NCI-H345 treated with DMSO at 0.1 percent for 48 hours (cell line): ENCODE measurements around the gene CCRL2.
"Not testable (repeated sequence)": the region's sequence is repeated elsewhere in the genome, so short reads cannot be mapped to it uniquely, and the experiment has no call there.

Experiments
- DNase-seq: peaks from one replicate; lab custom pipeline; 2025; ENCODE audit not compliant: unreplicated experiment; lab: John Stamatoyannopoulos, UW

The CCRL2 gene

DNA sequence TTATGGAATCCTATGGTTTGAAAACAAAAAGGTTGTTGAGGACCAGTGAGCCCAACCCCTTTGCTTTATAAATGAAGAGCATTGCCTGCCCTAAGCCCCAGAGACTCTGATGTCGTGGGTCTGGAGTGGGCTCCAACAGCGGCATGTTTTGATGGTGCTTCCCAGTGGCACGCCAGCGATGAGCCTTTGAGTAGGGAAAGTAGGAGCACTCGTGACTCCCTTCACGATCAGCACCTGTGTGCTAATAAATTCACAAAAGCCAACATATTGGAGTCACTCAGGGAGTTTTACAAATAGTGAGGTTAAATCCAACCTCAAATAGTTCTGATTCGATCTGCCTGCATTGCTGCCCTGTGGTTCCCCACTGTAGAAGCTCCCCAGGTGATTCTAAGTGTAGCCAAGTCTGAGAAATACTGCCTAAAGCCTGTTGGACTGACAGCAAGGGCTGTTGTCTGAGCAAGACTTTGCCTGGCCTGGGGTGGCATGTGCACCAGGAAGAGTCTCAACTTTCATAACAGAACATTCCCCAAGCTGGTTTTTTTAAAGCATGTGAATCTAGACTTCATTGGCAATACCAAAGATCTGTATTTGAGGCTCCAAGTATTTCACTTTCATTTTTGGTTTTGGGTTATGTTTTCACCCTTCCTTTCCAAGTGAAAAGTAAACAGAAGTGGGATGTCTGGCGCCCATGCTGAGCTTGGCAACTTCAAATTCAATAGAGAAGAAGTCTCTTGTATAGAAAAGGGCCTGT, 26.4 kb upstream of the CCRL2 start:
- DNase-seq: no peak

DNA sequence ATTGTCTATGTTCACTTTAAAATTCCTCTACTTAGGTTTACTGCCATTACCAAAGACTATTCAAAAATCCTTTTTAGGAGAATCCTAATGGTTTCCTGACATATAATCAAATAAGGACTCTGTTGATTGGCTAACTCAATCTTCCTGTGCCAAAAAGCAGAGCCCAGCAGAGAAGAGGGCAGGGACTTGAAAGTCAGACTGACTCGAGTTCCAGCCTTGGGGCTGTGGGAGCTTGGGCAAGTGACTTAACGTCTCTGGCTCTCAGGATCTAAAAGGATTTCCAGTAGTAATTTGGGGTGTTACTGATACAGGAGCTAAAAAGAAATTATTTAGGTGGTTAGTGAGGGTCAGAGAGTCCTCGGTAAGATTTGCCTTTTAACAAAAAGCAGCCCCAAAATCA, 25.4 kb upstream of the CCRL2 start:
- no peak for DNase-seq

DNA sequence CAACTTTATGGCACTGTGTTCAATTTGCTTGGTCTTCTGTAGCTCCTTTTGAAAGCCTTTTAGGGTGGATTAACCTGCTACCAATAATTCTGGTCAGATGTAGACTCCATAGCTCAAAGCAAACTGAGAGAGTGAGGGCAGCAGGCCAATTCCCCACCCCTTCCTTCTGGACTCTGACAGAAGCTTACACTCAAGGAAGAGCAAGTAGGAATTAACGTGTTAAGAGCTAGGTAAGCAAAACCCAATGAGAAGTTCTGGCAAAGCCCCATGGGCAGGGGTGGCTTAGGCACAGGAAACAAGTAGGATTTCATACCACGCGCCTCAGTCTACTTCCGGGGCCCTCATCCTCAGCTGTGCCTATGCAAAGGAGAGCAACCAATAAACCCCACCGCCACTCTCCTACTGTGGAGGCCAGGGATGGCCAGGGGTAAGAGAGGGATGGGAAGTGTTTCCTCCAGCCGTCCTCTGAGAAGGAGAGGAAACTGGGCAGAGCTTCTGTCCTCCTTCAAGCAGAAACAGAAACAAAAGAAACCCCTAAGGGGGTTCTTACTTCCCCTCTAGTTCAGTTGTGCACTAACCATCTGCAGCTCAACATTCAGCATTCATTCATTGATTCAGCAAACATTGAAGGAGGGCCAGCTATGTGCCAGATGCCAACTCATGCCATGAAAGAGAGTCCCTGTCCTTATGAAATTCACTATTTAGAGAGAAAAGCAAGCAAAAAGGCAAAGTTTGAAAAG, 23.7 kb upstream of the CCRL2 start:
- no peak for DNase-seq

DNA sequence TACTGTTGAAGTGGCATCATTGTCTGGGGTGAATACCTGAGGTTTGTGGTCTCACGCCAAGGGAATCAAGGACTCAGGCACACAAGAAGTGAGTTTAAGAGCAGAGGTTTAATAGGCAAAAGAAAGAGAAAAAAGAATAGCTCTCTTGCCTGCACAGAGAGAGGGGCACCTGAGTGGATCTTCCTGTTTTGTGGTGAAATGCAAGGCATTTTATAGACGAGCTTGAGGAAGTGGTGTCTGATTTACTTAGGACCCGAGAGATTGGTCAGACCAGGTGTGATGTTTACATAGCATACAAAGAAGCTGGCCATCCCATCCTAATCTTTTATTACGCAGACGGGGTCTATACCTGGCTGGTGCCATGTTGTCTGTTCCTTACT, 23.1 kb upstream of the CCRL2 start:
- no peak for DNase-seq

DNA sequence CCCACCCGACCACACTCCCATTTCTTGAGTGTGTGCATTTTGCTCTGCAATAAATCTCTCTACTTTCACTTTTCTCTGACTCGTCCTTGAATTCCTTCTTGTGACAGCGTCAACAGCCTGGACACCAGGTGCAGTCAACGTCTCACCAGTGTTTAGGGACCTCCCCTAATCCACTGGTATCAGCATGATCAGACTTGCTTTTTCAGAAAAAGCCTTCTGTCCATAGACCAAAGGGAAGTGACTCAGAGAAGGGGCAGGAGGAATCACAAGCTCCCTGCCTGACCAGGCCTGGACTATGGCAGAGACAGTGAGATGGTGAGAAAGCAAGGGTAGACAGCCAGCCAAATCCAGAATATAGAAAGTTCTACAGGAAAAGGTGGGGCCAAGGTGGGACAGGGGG, 20.9 kb upstream of the CCRL2 start:
- DNase-seq: no peak

DNA sequence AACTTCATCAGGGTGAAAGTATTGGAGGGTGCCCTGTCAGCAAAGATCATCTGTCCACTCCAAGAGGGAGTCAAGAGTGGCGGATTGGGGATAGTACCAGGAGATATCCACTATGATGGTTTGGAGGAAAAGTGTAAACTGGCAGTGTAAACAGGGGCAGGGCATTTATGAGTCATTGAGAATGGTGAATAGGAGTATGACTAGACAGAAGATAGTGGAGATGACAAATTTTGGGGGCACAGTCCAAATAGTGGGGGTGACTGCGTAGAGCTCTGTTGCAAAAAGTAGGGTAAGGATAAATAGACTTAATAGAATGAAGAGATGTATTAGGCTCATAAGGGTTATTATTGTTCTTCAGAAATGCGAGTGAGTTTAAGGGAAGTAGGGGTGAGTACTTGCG, 18.2 kb upstream of the CCRL2 start:
- not testable (repeated sequence) for DNase-seq

DNA sequence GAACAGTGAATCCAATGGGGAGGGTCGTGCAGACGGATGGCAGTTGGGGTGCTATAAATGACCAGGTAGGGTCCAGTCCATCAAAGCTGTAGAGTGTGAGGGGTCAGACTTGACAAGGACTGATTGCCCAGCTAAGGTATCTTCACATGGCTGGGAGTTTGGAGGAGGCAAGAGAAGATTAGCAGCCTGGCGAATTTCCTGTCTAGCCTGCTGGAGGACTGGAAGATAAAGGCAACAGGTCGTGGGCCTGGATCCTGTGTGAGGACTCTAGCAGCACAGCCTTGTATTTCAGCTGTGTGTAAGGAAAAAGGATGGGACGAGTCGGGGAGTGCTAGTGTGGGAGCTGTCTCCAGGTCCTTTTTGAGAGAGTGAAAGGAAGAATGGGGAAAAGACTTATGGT, 17.8 kb upstream of the CCRL2 start:
- DNase-seq: no peak

DNA sequence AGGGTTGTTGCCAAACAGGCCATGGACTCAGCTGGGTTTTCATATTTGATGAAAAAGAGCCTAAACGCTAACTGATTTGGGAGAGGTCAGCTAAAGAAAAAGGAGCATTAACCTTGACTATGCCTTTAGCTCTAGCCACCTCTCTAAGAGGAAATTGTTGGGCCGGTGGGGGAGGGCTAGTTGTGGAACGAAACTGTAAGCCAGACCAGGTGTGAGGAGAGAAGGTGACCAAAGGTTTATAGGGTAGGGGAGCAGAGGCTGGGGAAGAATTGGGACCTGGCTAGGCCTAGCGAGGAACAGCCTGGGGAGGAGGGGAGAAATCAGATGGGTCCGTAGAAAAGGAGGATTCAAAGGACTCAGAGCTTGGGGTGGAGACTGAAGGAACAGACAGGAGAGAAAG, 15.5 kb upstream of the CCRL2 start:
- DNase-seq: not testable (repeated sequence)

DNA sequence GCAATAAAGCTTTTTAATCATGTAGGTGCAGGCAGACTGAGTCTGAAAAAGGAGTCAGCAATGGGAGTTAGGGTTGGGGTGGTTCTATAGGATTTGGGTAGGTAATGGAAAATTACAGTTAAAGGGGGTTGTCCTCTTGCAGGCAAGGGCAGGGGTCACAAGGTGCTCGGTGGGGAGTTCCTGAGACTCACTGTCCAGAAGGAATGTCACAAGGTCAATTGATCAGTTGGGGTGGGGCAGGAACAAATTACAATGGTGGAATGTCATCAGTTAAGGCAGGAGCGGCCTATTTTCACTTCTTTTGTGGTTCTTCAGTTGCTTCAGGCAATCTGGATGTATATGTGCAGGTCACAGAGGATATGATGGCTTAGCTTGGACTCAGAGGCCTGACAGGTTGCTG, 14.0 kb upstream of the CCRL2 start:
- no peak for DNase-seq

DNA sequence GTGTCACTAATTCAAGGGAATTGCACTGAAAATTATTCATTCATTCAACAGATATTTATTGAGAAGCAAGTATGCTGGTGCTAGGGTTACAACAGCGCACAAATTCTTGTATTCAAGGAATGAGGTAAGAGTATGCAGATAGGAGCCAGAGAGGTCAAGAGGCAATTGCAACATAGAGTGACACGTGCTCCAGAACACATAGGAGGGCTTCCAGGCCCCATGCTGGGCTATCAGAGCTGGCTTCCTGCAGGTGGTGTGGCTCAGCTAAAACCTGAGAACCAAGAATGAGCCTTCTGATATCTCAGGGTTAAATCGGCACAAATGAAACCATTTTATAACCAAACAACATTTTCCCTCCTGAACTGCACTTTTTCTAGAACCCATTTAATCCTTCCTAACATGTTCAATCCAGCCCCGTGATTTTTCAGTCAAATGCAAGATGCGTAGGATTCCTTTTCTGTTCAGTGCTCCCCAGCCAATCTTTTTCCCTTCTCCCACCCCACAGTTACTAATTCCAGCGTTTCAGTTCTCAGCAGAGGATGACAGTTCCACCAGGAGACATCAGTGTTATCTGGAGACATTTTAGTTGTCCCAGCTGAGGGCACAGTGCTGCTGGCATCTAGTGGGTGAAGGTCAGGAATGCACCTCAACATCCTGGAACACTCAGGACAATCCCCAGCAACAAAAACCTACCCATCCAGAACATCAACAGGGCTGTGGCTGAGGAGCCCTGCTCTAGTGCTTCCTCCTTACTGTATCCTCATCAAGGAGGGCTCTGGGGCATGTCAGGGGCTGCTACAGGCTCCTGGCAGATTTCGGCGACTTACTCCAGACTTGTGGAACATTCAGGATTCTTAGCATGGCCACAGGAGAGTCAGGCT, 13.3 kb upstream of the CCRL2 start:
- DNase-seq: no peak

DNA sequence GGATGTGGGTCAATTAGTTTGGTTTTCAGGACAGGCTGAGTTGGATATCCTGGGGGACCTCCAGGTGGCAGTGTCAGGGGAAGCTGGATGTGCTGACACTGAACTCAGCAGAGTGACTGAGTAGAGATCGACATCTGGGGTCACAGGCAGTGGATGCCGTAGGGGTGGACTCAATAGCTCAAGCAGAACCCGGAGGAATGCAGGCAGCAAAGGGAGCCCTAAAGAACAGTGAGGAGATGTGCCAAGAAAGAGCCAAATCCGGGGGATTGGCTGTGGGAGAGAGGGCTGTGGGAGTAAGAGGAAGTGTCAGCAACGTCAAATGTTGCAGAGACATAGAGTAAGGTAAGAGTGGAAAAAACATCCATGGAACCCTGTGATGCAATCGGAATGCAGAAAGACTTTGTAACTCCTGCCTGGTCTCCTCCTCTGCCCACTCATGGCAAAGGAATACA, 11.8 kb upstream of the CCRL2 start:
- no peak for DNase-seq

DNA sequence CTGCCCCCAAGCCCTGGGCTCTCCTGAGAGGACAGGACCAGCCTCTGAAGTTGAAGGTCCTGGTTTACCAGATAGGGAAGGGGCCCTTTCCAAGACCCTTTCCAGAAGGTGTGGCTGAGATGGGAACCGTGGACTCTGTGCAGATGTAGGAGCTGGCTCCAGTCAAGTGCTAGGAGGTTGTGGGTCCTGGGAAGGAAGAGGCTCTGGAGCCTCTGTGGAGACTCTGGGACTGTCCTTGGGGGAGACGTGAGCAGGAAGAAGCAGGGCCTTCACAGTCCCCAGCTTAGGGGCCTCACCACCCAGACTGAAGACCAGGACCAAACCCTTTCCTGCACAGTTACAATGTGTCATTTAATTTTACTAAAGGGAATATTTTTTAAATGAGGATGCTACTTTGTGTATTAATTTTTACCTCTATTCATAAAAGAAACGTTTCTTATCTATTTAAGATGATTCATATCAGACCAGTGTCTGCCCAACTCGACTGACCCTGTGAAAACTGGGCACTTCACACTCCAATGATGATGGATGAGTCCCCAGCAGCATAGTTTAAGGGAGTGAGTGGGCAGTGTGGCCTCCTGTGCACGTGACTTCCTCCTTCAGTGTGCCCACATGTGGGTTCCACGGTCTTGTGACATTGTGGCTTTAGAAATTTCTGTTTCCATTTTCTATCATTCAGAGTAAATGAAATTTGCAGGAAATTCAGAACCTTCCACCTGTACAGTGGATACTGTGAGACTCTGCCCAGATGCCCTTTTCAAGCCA, 11.1 kb upstream of the CCRL2 start:
- no peak for DNase-seq

DNA sequence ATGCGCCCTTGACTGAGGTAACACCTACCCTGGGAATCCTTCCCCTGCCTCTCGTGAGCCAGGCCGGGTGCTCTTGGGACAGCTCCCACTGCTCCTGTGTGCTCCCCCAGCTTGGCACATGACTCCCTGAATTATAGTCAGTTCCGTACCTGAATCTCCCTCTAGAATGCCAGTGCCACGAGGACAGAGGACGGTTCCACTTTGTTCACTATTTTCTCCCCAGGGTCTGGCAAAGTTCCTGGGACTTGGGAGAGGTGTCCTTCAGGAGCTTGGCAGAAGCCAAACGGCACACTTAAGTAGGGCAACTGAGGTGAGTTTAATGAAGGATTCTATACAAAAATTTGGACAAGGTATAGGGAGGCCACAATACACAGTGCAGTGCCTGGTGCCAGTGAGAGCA, 9.9 kb upstream of the CCRL2 start:
- no peak for DNase-seq

DNA sequence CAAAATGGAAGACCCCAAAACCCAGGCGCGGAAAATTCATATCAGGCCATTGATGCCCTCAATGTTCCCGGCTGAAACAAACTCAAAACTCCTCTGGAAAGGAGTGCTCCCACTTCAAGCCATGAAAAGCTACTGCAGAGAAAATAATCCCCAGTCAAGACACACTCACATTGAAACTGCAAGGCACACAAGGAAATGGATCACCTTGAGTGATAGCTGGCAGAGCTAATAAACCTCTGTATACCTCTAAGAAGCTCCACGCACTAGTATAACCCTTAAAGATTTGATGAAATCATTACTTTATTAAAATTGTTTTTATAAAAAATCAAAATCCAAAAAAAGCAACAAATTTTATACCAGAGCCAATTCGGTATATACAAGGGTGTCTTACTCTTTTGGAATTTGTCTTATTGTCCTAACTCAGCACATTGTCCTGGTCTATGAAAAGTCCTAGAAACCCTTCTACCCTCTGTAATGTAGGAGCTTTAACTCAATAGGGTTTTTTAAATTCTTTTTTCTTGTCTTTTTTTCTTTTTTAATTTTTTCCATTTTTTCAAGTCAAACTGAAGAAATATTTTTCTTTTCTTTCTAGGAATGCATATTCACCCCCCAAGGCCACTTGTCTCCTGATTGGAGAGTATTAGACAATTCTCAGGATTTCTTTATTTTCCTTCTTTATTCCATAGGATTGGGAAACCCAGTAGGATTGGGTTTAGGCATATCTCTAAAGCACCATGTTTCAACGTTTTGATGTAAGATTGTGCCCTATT, 8.7 kb upstream of the CCRL2 start:
- DNase-seq: no peak

DNA sequence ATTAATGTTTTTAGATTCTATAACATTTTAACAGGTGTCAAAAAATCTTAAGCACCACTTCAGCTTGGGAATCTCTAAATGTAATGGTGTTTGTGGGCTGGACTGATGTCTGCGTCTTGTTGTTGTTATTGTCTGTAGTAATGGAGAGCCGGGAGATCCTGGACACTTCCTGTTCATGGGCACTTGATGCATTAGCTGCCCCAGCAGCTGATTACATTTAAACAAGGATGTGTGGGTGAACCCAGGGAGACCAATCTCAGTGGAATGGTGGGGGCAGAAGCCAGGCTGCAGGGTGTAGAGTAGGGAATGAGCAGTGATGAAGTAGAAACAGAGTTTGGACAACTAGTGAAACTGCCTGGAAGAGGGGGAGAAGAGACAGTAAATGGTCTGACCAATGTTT, 8.0 kb upstream of the CCRL2 start:
- no peak for DNase-seq

DNA sequence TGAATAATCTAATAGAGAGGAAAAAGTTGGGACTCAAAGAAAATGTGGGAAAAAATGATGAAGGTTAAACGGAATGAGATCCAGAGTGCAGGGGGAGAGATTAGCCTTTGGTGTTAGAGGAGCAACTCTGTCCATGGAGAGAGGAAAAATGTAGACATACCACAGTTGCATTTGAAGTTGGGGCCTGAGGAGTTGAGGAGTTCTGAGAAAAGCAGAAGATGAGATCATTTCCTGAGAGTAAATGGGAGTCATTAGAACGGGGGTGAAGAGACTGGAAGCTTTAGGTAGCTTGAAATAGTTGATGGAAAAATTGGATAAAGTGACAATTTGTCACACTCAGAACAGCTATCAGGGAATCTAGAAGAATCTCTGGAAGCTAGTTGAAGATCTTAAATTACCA, 7.5 kb upstream of the CCRL2 start:
- no peak for DNase-seq

DNA sequence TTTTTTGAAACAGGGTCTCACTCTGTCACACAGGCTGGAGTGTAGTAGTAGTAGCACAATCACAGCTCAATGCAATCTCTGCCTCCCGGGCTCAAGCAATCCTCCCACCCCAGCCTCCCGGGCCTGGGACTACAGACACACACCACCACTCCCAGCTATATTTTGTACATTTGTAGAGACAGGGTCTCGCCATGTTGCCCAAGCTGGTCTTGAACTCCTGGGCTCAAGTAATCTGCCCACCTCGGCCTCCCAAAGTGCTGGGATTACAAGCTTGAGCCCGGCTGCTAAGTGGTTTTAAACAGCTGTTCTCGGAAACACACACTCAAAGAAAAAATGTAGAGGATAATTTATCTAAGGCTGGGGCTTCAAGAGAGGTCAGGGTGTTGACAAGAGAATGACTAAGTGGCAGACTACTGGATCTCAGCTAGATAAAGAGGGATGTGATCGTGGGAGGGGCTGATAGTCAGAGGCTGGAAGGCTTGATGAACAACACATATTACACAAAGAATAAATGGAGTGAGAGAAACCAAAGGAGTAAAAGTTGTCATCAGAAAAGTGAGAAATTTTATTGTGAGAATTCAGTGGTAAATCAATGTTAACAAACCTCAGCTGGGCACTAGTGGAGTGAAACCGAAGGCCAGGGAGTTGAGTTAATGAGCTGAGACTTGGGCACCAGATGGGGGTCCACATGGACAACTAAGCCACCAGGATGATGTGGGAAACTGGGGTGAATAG, 6.9 kb upstream of the CCRL2 start:
- DNase-seq: no peak

DNA sequence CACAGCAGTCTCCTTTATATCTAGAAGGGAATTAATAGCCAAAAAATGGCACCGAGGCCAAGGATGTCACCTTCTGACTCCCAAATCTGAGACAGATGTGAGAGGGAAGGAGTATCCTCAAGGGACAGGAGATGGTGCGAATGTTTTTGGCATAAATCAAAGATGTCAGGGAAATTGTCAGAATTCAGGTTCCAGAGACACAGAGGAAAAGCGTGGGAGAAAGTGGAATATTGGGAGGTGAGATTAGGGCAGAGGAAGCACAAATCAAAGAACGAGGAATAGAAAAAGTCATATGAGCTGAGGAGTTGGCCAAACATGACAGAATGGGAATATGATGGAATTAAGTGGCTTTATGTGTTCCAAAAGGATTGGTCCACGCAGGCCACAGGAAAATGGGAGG, 6.2 kb upstream of the CCRL2 start:
- DNase-seq: no peak

DNA sequence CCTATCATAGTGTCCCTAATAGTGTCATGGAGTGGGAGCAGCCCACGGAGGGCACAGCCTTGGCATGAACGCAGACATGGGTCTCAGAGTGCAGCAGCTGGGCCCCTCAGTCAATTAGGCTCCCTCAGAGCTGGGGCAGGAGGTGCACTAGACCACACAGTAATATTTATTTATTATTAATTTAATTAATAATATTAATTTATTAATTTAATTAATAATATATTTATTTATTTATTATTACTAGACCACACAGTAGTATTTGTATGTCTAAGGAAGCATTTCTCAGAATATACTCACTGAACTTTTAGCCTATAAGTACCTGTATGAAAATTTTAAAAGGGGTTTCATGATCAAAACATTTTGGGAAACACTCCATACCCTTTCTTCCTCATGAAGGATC, 5.5 kb upstream of the CCRL2 start:
- no peak for DNase-seq

DNA sequence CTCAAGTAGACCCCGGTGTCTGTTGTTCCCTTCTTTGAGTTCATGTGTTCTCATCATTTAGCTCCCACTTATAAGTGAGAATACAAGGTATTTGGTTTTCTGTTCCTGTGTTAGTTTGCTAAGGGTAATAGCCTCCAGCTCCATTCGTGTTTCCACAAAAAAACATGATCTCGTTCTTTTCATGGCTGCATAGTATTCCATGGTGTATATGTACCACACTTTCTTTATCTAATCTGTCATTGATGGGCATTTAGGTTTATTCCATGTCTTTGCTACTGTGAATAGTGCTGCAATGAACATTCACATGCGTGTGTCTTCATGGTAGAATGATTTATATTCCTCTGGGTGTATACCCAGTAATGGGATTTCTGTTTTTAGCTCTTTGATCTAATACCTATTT, 4.2 kb upstream of the CCRL2 start:
- not testable (repeated sequence) for DNase-seq
